Body of pancreas (tissue), 4 donors: ENCODE data around the gene DNAH8. TPM values are rescaled to one million over a fixed set of nuclear protein-coding genes. Genes with fewer than 3 reads are reported as not detected.

ENCODE experiments used
- ATAC-seq: fragments of 150-250 bp; one replicate; pipeline ENCODE4 v1.9.1; 2016
- DNase-seq, 4 donors: peaks; one replicate each; pipeline ENCODE4 v3.0.0-alpha.2; 2019
- H3K27ac ChIP-seq, 4 donors: fragments of 200-600 bp; sonication (generic); 1 replicate in 3 of 4; 2 replicates in 1 of 4; pipeline versions ENCODE4 v1.5.1 to v1.6.1; 2016 to 2019; ENCODE audit warnings: mild to moderate bottlenecking in 1 of 4, mixed read lengths in 1 of 4, moderate library complexity in 1 of 4
- H3K27me3 ChIP-seq, 2 donors: fragments of 200-600 bp; sonication (generic); one replicate each; pipeline ENCODE4 v1.6.0; 2016; ENCODE audit warnings: mild to moderate bottlenecking in 1 of 2
- H3K36me3 ChIP-seq, 2 donors: fragments of 200-600 bp; sonication (generic); replicated peaks in 1 of 2; 2 replicates each; pipeline ENCODE4 v1.5.1; 2016; ENCODE audit warnings: low read depth in 2 of 2; ENCODE audit not compliant: insufficient read depth in 1 of 2
- H3K4me1 ChIP-seq: fragments of 200-600 bp; sonication (generic); one replicate; pipeline ENCODE4 v1.6.0; 2016
- H3K4me3 ChIP-seq, 2 donors: fragments of 200-600 bp; sonication (generic); 1 replicate in 1 of 2; 2 replicates in 1 of 2; pipeline ENCODE4 v1.5.1; 2016 to 2019
- H3K9me3 ChIP-seq, 3 donors: fragments of 200-600 bp; sonication (generic); 1 replicate in 2 of 3; 2 replicates in 1 of 3; pipeline ENCODE4 v1.5.1; 2016
- CTCF ChIP-seq, 7 experiments: fragments of 450-650 bp in 4 of 7; fragments of 200-600 bp in 3 of 7; sonication (generic) in 3 of 7; IDR thresholded peaks; one replicate each; pipeline ENCODE4 v1.5.1; 2016 to 2019; ENCODE audit warnings: antibody characterized with exemption in 7 of 7
- POLR2A ChIP-seq, 3 donors: fragments of 450-650 bp; IDR thresholded peaks; one replicate each; pipeline ENCODE4 v1.6.1; 2016; ENCODE audit warnings: antibody characterized with exemption in 3 of 3, mild to moderate bottlenecking in 2 of 3
- WGBS, 2 donors: methylation state at CpG; one replicate each; pipeline ENCODE4 v1.1.5; 2017; 5-methylcytosine and 5-hydroxymethylcytosine counted together
- intact Hi-C: fragments of 100-400 bp; cut with DNase I; formaldehyde crosslinking; loops from one replicate; pipeline ENCODE4 v1.15.1; 2023
- total RNA-seq, 2 donors: library from RNA; depleted of rRNA; stranded (reverse); fragments of >200 nt; gene quantifications; one replicate each; pipeline ENCODE4 v1.1.0, GENCODE V29; 2016

DNAH8 gene
- total RNA-seq, 2 donors from 2014 or later: not detected

- no peak for ATAC-seq
- DNase-seq: no peak
- intact Hi-C loops: no loop called here
- Histone ChIP-seq H3K9me3 (no peaks in the 10 kb centered on the region), H3K27me3 (no peaks in the 10 kb centered on the region), H3K27ac (no peak overlapping the region), H3K4me3 (no peak overlapping the region), H3K4me1 (no peaks in the 10 kb centered on the region), H3K36me3 (no peaks in the 10 kb centered on the region)
- 83 to 86% methylated on average over 4 of the region's 4 CpGs for WGBS, 2 donors
- no peak for TF ChIP-seq CTCF (IDR thresholded peaks at IDR 0.05)
- no peak for TF ChIP-seq POLR2A (IDR thresholded peaks at IDR 0.05)
Observed at GRCh38 chr6:38906582-38906981, 191.5 kb downstream of the DNAH8 start.

- intact Hi-C loops: no loop called here
- no peak overlapping the region for H3K4me3 ChIP-seq
- no peaks in the 10 kb centered on the region for H3K4me1 ChIP-seq
- no peaks in the 10 kb centered on the region for H3K9me3 ChIP-seq
- no peak for DNase-seq
- ATAC-seq: no peak
- H3K27ac ChIP-seq: no peak overlapping the region
- TF ChIP-seq POLR2A (IDR thresholded peaks at IDR 0.05) (no peak), CTCF (IDR thresholded peaks at IDR 0.05) (no peak)
- H3K27me3 ChIP-seq: no peaks in the 10 kb centered on the region
- no peaks in the 10 kb centered on the region for H3K36me3 ChIP-seq
Observed at GRCh38 chr6:38907264-38907663, 192.2 kb downstream of the DNAH8 start.

- 40 to 48% methylated on average over 6 of the region's 6 CpGs for WGBS, 2 donors
- no peaks in the 10 kb centered on the region for H3K4me1 ChIP-seq
- H3K36me3 ChIP-seq: no peaks in the 10 kb centered on the region
- TF ChIP-seq POLR2A (IDR thresholded peaks at IDR 0.05) (no peak), CTCF (IDR thresholded peaks at IDR 0.05) (no peak)
- H3K9me3 ChIP-seq: no peaks in the 10 kb centered on the region
- peak; percentile 70 for ATAC-seq
- no peak overlapping the region for H3K4me3 ChIP-seq
- intact Hi-C loops: no loop called here
- no peaks in the 10 kb centered on the region for H3K27me3 ChIP-seq
- DNase-seq: peak; percentile 26 to 61 (median 45)
- no peak overlapping the region for H3K27ac ChIP-seq
Observed at GRCh38 chr6:38909015-38909730, 194.1 kb downstream of the DNAH8 start.

GRCh38 chr6:38910207-38910606, 195.1 kb downstream of the DNAH8 start:
- H3K4me1 ChIP-seq: no peaks in the 10 kb centered on the region
- ATAC-seq (no peak), DNase-seq (no peak)
- no peaks in the 10 kb centered on the region for H3K9me3 ChIP-seq
- no peaks in the 10 kb centered on the region for H3K27me3 ChIP-seq
- no peak for TF ChIP-seq CTCF (IDR thresholded peaks at IDR 0.05)
- no peak for TF ChIP-seq POLR2A (IDR thresholded peaks at IDR 0.05)
- no peak overlapping the region for H3K27ac ChIP-seq
- WGBS, 2 donors: 49 to 88% methylated on average over 3 of the region's 3 CpGs
- no peaks in the 10 kb centered on the region for H3K36me3 ChIP-seq
- intact Hi-C loops: no loop called here
- no peak overlapping the region for H3K4me3 ChIP-seq

GRCh38 chr6:38912378-38912777, 197.3 kb downstream of the DNAH8 start:
- Histone ChIP-seq H3K4me1 (no peaks in the 10 kb centered on the region), H3K36me3 (no peaks in the 10 kb centered on the region), H3K27me3 (no peaks in the 10 kb centered on the region), H3K4me3 (no peak overlapping the region), H3K9me3 (no peaks in the 10 kb centered on the region), H3K27ac (no peak overlapping the region)
- TF ChIP-seq POLR2A (IDR thresholded peaks at IDR 0.05) (no peak), CTCF (IDR thresholded peaks at IDR 0.05) (no peak)
- ATAC-seq: no peak
- DNase-seq: no peak
- intact Hi-C loops: no loop called here
- whole genome bisulfite sequencing, 2 donors: 93 to 100% methylated on average over 2 of the region's 2 CpGs
